Mesenchymal stem cell (in vitro differentiated cells and primary cell): Measurements from ENCODE around the gene B3GNT9.

Source experiments
- DNase-seq: peaks from one replicate; pipeline ENCODE4 v3.0.0-alpha.2; 2013
- H2AFZ ChIP-seq: one replicate; pipeline ENCODE4 v1.6.1; 2013; ENCODE audit warnings: low read depth, mild to moderate bottlenecking, control low read depth, inconsistent platforms, low read length, moderate library complexity
- H2AK5ac ChIP-seq: 2 replicates; pipeline ENCODE4 v1.6.1; 2013; ENCODE audit warnings: low read length, moderate library complexity, mild to moderate bottlenecking, inconsistent platforms; ENCODE audit not compliant: severe bottlenecking
- H2BK120ac ChIP-seq: one replicate; pipeline ENCODE4 v1.6.1; 2013; ENCODE audit warnings: low read depth, mild to moderate bottlenecking, inconsistent platforms, low read length, moderate library complexity
- H2BK12ac ChIP-seq, 2 experiments: one replicate each; pipeline ENCODE4 v1.6.1; 2013; ENCODE audit warnings: inconsistent platforms in 2 of 2, low read length in 2 of 2, mild to moderate bottlenecking in 2 of 2, moderate library complexity in 2 of 2, control low read depth in 1 of 2
- H2BK15ac ChIP-seq: one replicate; pipeline ENCODE4 v1.6.1; 2013; ENCODE audit warnings: mild to moderate bottlenecking, low read depth, inconsistent platforms; ENCODE audit not compliant: poor library complexity, severe bottlenecking
- H2BK5ac ChIP-seq: 2 replicates; pipeline ENCODE4 v1.6.1; 2013; ENCODE audit warnings: low read depth, mild to moderate bottlenecking, low read length, control low read depth, inconsistent platforms; ENCODE audit not compliant: poor library complexity, severe bottlenecking
- H3K14ac ChIP-seq, 2 experiments: one replicate each; pipeline ENCODE4 v1.6.1; 2013; ENCODE audit warnings: inconsistent platforms in 2 of 2, low read length in 2 of 2, control low read depth in 1 of 2, mild to moderate bottlenecking in 1 of 2, moderate library complexity in 1 of 2
- H3K18ac ChIP-seq, 2 experiments: one replicate each; pipeline ENCODE4 v1.6.1; 2013; ENCODE audit warnings: inconsistent platforms in 2 of 2, low read length in 2 of 2, control low read depth in 1 of 2, low read depth in 1 of 2, mild to moderate bottlenecking in 1 of 2
- H3K23ac ChIP-seq, 2 experiments: one replicate each; pipeline ENCODE4 v1.6.1; 2013; ENCODE audit warnings: inconsistent platforms in 2 of 2, low read length in 2 of 2, mild to moderate bottlenecking in 2 of 2, moderate library complexity in 2 of 2, control low read depth in 1 of 2
- H3K27ac ChIP-seq: 2 replicates; pipeline ENCODE4 v1.5.1; 2013; ENCODE audit warnings: mild to moderate bottlenecking, moderate library complexity, low read length, control low read depth, inconsistent platforms; ENCODE audit not compliant: poor library complexity, severe bottlenecking
- H3K27me3 ChIP-seq, 2 experiments: 2 replicates each; pipeline versions ENCODE4 v1.6.1 to v1.7.0; 2013; ENCODE audit warnings: low read length in 2 of 2, mild to moderate bottlenecking in 2 of 2, moderate library complexity in 2 of 2, control low read depth in 1 of 2, inconsistent platforms in 1 of 2; ENCODE audit not compliant: control insufficient read depth in 1 of 2, insufficient read depth in 1 of 2
- H3K36me3 ChIP-seq, 2 experiments: 2 replicates each; pipeline versions ENCODE4 v1.6.1 to v1.7.0; 2013; ENCODE audit warnings: low read length in 2 of 2, control low read depth in 1 of 2, inconsistent platforms in 1 of 2, low read depth in 1 of 2, mild to moderate bottlenecking in 1 of 2; ENCODE audit not compliant: insufficient read depth in 2 of 2, control insufficient read depth in 1 of 2
- H3K4ac ChIP-seq, 2 experiments: one replicate each; pipeline ENCODE4 v1.6.1; 2013; ENCODE audit warnings: inconsistent platforms in 2 of 2, low read length in 2 of 2, mild to moderate bottlenecking in 2 of 2, moderate library complexity in 2 of 2, control low read depth in 1 of 2, low read depth in 1 of 2
- H3K4me1 ChIP-seq: 2 replicates; pipeline ENCODE4 v1.6.1; 2013; ENCODE audit warnings: low read depth, low read length, control low read depth; ENCODE audit not compliant: control insufficient read depth, insufficient read depth
- H3K4me2 ChIP-seq: 2 replicates; pipeline ENCODE4 v1.6.1; 2013; ENCODE audit warnings: low read length, mild to moderate bottlenecking, inconsistent platforms; ENCODE audit not compliant: poor library complexity, severe bottlenecking
- H3K4me3 ChIP-seq, 2 experiments: 2 replicates each; pipeline versions ENCODE4 v1.5.1 to v1.7.0; 2013; ENCODE audit warnings: low read length in 2 of 2, mild to moderate bottlenecking in 2 of 2, control low read depth in 1 of 2, low read depth in 1 of 2; ENCODE audit not compliant: insufficient read depth in 1 of 2
- H3K79me1 ChIP-seq: replicated peaks from 2 replicates; pipeline ENCODE4 v1.6.1; 2013; ENCODE audit warnings: mild to moderate bottlenecking, control low read depth, low read length, inconsistent platforms; ENCODE audit not compliant: poor library complexity, severe bottlenecking
- H3K9ac ChIP-seq: 2 replicates; pipeline ENCODE4 v1.7.0; 2013; ENCODE audit warnings: mild to moderate bottlenecking, low read length, moderate library complexity
- H3K9me3 ChIP-seq: 2 replicates; pipeline ENCODE4 v1.7.0; 2013; ENCODE audit warnings: mild to moderate bottlenecking, low read length; ENCODE audit not compliant: control insufficient read depth
- H4K8ac ChIP-seq: one replicate; pipeline ENCODE4 v1.6.1; 2013; ENCODE audit warnings: inconsistent platforms, mild to moderate bottlenecking, low read length, moderate library complexity
- H4K91ac ChIP-seq: one replicate; pipeline ENCODE4 v1.6.1; 2013; ENCODE audit warnings: mild to moderate bottlenecking, low read length, inconsistent platforms
- WGBS: methylation state at CpG from one replicate; pipeline ENCODE4 v1.1.7; 2013; ENCODE audit warnings: mixed read lengths; 5-methylcytosine and 5-hydroxymethylcytosine counted together

The B3GNT9 gene

DNA sequence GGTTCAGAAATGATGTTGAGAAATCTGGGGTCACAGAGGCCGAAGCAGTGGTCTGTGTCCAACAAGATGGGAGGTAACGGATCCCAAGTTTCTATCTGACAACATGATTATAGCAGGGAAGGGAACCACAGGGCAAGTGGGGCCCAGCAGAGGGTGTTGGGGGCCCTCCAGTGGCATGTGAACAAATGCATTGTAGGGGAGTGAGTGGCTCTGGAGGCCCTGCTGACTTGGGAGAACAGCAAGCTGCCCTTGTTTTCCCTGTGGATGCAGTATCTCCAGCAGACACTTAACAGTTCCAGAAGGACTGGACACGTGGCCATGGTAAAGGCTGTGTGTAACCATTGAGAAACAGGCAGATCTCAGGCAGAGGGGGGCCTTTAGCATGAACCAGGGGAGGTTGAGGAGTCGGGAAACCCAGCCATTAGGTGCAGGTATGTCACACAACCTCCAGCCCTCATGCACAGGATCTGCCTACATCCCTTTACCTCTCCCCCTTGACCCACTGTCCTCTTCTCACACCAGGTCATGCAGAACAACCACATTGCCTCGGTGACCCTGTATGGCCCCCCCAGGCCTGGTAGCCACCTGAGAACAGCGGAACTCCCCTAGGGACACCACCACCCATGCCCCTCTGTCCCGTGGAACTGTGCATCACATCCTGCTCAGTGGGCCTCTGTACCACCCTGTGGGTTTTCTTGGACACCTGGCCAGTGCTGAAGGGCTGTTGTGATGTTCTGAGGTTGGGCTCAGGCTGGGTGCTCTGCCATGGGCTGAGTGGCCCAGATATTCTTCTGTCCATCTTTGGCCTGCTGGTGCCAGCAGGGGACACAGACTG lies 4.1 kb downstream of the B3GNT9 start:
- no peak overlapping the region for H2BK5ac ChIP-seq
- 96% methylated on average over 7 of the region's 7 CpGs for WGBS
- peaks cover 26% of the 10 kb centered on the region for H3K4me1 ChIP-seq
- no peak overlapping the region for H2AK5ac ChIP-seq
- no peak overlapping the region for H2BK120ac ChIP-seq
- no peak overlapping the region for H2BK12ac ChIP-seq
- DNase-seq, result no peak
- H3K27ac ChIP-seq, result no peak overlapping the region
- no peaks in the 10 kb centered on the region for H3K9me3 ChIP-seq
- H3K23ac ChIP-seq, result no peak overlapping the region
- H3K4me2 ChIP-seq, result no peak overlapping the region
- peak overlapping the region; percentile 2 for H4K91ac ChIP-seq
- H3K4ac ChIP-seq, result no peak overlapping the region
- no peak overlapping the region for H3K4me3 ChIP-seq
- H2AFZ ChIP-seq, result no peak overlapping the region
- no peak overlapping the region for H3K18ac ChIP-seq
- H4K8ac ChIP-seq, result no peak overlapping the region
- H3K79me1 ChIP-seq, result peaks cover 10% of the 10 kb centered on the region
- no peak overlapping the region for H3K14ac ChIP-seq
- peaks cover 74 to 77% of the 10 kb centered on the region in 2 experiments for H3K36me3 ChIP-seq
- H3K9ac ChIP-seq, result no peak overlapping the region
- H3K27me3 ChIP-seq, result no peaks in the 10 kb centered on the region
- no peak overlapping the region for H2BK15ac ChIP-seq

DNA sequence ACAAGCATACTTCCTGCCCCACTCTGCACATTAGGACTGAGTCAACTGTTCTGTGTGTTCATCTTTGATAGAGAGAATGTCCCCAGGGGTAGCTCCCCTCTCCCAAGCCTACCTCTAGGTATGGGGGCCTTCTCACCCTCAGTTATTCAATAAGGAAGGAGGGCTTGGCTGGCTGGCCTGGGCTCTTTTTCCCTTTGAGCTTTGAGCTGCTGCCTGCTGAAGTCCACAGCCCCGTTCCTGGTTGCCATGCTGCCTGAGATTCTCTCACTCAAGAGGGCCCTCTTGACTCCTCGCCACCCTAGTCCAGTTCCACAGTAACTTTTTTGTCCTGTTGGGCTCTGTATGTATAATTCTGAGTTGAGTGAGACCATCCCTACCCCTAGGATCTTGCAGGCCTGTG lies 5.1 kb downstream of the B3GNT9 start:
- Histone ChIP-seq H2BK120ac (no peak overlapping the region), H2BK15ac (no peak overlapping the region), H3K4me1 (peaks cover 20% of the 10 kb centered on the region), H3K4me3 (no peak overlapping the region), H3K79me1 (peaks cover 10% of the 10 kb centered on the region), H3K9me3 (no peaks in the 10 kb centered on the region), H2BK12ac (no peak overlapping the region), H4K8ac (no peak overlapping the region), H3K18ac (no peak overlapping the region), H4K91ac (no peak overlapping the region), H2AFZ (no peak overlapping the region), H3K27me3 (no peaks in the 10 kb centered on the region), H2BK5ac (no peak overlapping the region), H3K9ac (no peak overlapping the region), H3K14ac (no peak overlapping the region), H3K23ac (no peak overlapping the region), H3K4ac (no peak overlapping the region), H3K27ac (no peak overlapping the region), H3K4me2 (no peak overlapping the region), H3K36me3 (peaks cover 84 to 87% of the 10 kb centered on the region in 2 experiments), H2AK5ac (no peak overlapping the region)
- no peak for DNase-seq
- WGBS, result 100% methylated on average over 1 of the region's 2 CpGs

DNA sequence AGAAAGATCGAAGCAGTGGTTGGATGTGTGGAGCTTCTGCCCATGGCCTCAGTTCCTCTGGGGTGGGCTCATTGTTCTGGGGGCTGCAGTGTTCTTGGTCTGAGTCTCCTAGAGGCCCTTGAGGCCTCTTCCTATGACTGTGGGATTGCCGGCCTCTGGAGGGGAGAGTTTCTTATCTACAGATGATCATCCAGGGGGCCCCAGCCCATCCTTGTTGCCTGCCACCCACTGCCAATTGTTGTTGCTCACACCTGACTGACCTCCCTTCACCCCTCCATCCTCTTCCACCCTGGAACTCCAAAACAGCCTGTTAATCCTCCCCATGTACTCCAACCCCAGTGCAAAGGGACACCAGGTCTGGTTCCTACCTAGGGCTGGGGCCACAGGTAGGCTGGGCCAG lies 5.9 kb downstream of the B3GNT9 start:
- H3K4ac ChIP-seq, result no peak overlapping the region
- 86% methylated on average over 2 of the region's 2 CpGs for WGBS
- no peak overlapping the region for H3K9ac ChIP-seq
- no peak overlapping the region for H2BK15ac ChIP-seq
- H4K8ac ChIP-seq, result no peak overlapping the region
- H3K79me1 ChIP-seq, result peaks cover 9% of the 10 kb centered on the region
- no peaks in the 10 kb centered on the region for H3K27me3 ChIP-seq
- no peak overlapping the region for H2AFZ ChIP-seq
- H3K4me2 ChIP-seq, result no peak overlapping the region
- no peak overlapping the region for H3K27ac ChIP-seq
- DNase-seq, result no peak
- H3K18ac ChIP-seq, result no peak overlapping the region
- H3K36me3 ChIP-seq, result peaks cover 88 to 95% of the 10 kb centered on the region in 2 experiments
- H2BK12ac ChIP-seq, result no peak overlapping the region
- no peak overlapping the region for H3K4me3 ChIP-seq
- H3K23ac ChIP-seq, result no peak overlapping the region
- H3K14ac ChIP-seq, result no peak overlapping the region
- no peak overlapping the region for H2AK5ac ChIP-seq
- H2BK5ac ChIP-seq, result no peak overlapping the region
- H3K9me3 ChIP-seq, result no peaks in the 10 kb centered on the region
- no peak overlapping the region for H2BK120ac ChIP-seq
- peaks cover 12% of the 10 kb centered on the region for H3K4me1 ChIP-seq
- H4K91ac ChIP-seq, result no peak overlapping the region

DNA sequence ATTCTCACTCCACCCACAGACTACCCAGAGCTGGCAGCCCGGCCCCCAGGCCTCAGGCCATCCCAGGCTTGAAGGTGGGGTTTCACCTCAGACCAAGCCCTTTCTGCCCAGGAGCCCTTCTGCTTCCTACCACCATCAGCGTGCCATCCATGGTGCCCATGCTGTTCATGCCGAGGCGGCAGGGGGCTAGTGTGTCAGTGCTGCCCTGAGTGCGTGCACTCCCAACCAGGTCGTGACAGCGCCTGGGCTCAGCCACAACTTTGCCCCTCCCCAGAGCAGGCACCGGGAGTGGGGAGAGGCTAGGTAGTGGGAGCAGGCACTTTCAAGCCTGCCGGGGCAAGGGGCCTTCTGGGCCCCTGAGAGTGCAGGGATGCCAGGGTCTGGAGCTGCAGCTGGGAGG lies 8.5 kb downstream of the B3GNT9 start:
- Histone ChIP-seq H3K14ac (no peak overlapping the region), H3K4me3 (no peak overlapping the region), H3K27me3 (no peaks in the 10 kb centered on the region), H4K8ac (no peak overlapping the region), H3K79me1 (no peaks in the 10 kb centered on the region), H3K27ac (no peak overlapping the region), H2BK120ac (no peak overlapping the region), H3K9ac (no peak overlapping the region), H2BK15ac (no peak overlapping the region), H4K91ac (no peak overlapping the region), H2BK5ac (no peak overlapping the region), H3K23ac (no peak overlapping the region), H2BK12ac (no peak overlapping the region), H2AFZ (no peak overlapping the region), H2AK5ac (no peak overlapping the region), H3K36me3 (peaks cover 67 to 97% of the 10 kb centered on the region in 2 experiments), H3K18ac (no peak overlapping the region), H3K4me1 (peaks cover 1% of the 10 kb centered on the region), H3K4me2 (no peak overlapping the region), H3K9me3 (no peaks in the 10 kb centered on the region), H3K4ac (no peak overlapping the region)
- 96% methylated on average over 9 of the region's 9 CpGs for WGBS
- DNase-seq, result no peak
